ENCODE measurements around the gene NCR3LG1. TPM values are rescaled to one million over a fixed set of nuclear protein-coding genes. Genes with fewer than 3 reads are reported as not detected.

The NCR3LG1 gene
- total and polyA plus RNA-seq, 9 of the 15 experiments (the other 6 are each of a cell fraction or from before 2014, with no cell fraction given), result 4.1 to 39.8 (median 25.1) TPM

- TF ChIP-seq, protein P1, sequence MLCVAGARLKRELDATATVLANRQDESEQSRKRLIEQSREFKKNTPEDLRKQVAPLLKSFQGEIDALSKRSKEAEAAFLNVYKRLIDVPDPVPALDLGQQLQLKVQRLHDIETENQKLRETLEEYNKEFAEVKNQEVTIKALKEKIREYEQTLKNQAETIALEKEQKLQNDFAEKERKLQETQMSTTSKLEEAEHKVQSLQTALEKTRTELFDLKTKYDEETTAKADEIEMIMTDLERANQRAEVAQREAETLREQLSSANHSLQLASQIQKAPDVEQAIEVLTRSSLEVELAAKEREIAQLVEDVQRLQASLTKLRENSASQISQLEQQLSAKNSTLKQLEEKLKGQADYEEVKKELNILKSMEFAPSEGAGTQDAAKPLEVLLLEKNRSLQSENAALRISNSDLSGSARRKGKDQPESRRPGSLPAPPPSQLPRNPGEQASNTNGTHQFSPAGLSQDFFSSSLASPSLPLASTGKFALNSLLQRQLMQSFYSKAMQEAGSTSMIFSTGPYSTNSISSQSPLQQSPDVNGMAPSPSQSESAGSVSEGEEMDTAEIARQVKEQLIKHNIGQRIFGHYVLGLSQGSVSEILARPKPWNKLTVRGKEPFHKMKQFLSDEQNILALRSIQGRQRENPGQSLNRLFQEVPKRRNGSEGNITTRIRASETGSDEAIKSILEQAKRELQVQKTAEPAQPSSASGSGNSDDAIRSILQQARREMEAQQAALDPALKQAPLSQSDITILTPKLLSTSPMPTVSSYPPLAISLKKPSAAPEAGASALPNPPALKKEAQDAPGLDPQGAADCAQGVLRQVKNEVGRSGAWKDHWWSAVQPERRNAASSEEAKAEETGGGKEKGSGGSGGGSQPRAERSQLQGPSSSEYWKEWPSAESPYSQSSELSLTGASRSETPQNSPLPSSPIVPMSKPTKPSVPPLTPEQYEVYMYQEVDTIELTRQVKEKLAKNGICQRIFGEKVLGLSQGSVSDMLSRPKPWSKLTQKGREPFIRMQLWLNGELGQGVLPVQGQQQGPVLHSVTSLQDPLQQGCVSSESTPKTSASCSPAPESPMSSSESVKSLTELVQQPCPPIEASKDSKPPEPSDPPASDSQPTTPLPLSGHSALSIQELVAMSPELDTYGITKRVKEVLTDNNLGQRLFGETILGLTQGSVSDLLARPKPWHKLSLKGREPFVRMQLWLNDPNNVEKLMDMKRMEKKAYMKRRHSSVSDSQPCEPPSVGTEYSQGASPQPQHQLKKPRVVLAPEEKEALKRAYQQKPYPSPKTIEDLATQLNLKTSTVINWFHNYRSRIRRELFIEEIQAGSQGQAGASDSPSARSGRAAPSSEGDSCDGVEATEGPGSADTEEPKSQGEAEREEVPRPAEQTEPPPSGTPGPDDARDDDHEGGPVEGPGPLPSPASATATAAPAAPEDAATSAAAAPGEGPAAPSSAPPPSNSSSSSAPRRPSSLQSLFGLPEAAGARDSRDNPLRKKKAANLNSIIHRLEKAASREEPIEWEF (CRISPR knock-in tag; IDR thresholded peaks at IDR 0.05), result no peak
- TF ChIP-seq OTX1 (CRISPR knock-in tag; IDR thresholded peaks at IDR 0.05) (no peak), ZNF707 (CRISPR knock-in tag; conservative IDR thresholded peaks at IDR 0.05) (no peak), ZBTB9 (CRISPR knock-in tag; IDR thresholded peaks at IDR 0.05) (no peak)
These were observed 27.1 kb downstream of the NCR3LG1 start (continued) for GRCh38 chr11:17378655-17379054.

Data from K562 (cell line).